ENCODE results near the gene EXOC3L4.

The EXOC3L4 gene

GRCh38 chr14:103102689-103103260 is 8.2 kb downstream of the EXOC3L4 start:
- no peak for DNase-seq (ENCODE audit: low read depth in 1 of 2, low spot score in 1 of 2)
- TF ChIP-seq GABPA (IDR thresholded peaks at IDR 0.05; ENCODE audit: low read depth) (no peak), POLR2AphosphoS5 (IDR thresholded peaks at IDR 0.05; ENCODE audit: low read depth) (no peak), CTCF (IDR thresholded peaks at IDR 0.05; ENCODE audit: insufficient read depth, low read length) (no peak), REST (IDR thresholded peaks at IDR 0.05; ENCODE audit: insufficient replicate concordance, low read depth) (no peak), SPI1 (IDR thresholded peaks at IDR 0.05; ENCODE audit: borderline replicate concordance, low read depth) (no peak)
- H3K4me3 ChIP-seq (replicated peaks; ENCODE audit: insufficient read depth, low read length), result no peak overlapping the region
- H3K27me3 ChIP-seq (ENCODE audit: insufficient read depth, poor library complexity, severe bottlenecking), result peaks cover 27% of the 10 kb centered on the region
- no peak overlapping the region for H3K27ac ChIP-seq (replicated peaks)

GRCh38 chr14:103103461-103104388 is 9.2 kb downstream of the EXOC3L4 start:
- no peak for TF ChIP-seq GABPA (IDR thresholded peaks at IDR 0.05; ENCODE audit: low read depth)
- TF ChIP-seq SPI1 (IDR thresholded peaks at IDR 0.05; ENCODE audit: borderline replicate concordance, low read depth), result no peak
- peak in 1 of 2 experiments; percentile 47 for DNase-seq (ENCODE audit: low read depth in 1 of 2, low spot score in 1 of 2)
- Histone ChIP-seq H3K4me3 (replicated peaks; ENCODE audit: insufficient read depth, low read length) (no peak overlapping the region), H3K27ac (replicated peaks) (no peak overlapping the region), H3K27me3 (ENCODE audit: insufficient read depth, poor library complexity, severe bottlenecking) (peaks cover 23% of the 10 kb centered on the region)

GRCh38 chr14:103104389-103104653 is 9.8 kb downstream of the EXOC3L4 start:
- TF ChIP-seq REST (IDR thresholded peaks at IDR 0.05; ENCODE audit: insufficient replicate concordance, low read depth) (no peak), GABPA (IDR thresholded peaks at IDR 0.05; ENCODE audit: low read depth) (no peak), POLR2AphosphoS5 (IDR thresholded peaks at IDR 0.05; ENCODE audit: low read depth) (no peak), CTCF (IDR thresholded peaks at IDR 0.05; ENCODE audit: insufficient read depth, low read length) (no peak), SPI1 (IDR thresholded peaks at IDR 0.05; ENCODE audit: borderline replicate concordance, low read depth) (no peak)
- peaks cover 23% of the 10 kb centered on the region for H3K27me3 ChIP-seq (ENCODE audit: insufficient read depth, poor library complexity, severe bottlenecking)
- H3K27ac ChIP-seq (replicated peaks), result no peak overlapping the region
- no peak overlapping the region for H3K4me3 ChIP-seq (replicated peaks; ENCODE audit: insufficient read depth, low read length)
- no peak for DNase-seq (ENCODE audit: low read depth in 1 of 2, low spot score in 1 of 2)

- Histone ChIP-seq H3K27me3 (ENCODE audit: insufficient read depth, poor library complexity, severe bottlenecking) (peaks cover 23% of the 10 kb centered on the region), H3K27ac (replicated peaks) (no peak overlapping the region), H3K4me3 (replicated peaks; ENCODE audit: insufficient read depth, low read length) (no peak overlapping the region)
- peak; percentile 47 to 59 for DNase-seq (ENCODE audit: low read depth in 1 of 2, low spot score in 1 of 2)
- TF ChIP-seq CTCF (IDR thresholded peaks at IDR 0.05; ENCODE audit: insufficient read depth, low read length), result peak; percentile 90
- TF ChIP-seq GABPA (IDR thresholded peaks at IDR 0.05; ENCODE audit: low read depth), result no peak
These were observed 10.3 kb downstream of the EXOC3L4 start for GRCh38 chr14:103104654-103105452.

Measured in HL-60 (cell line).